IPS-NIHi7 (cell line): ENCODE measurements around the gene SLC22A4.

ENCODE experiments used
- DNase-seq: peaks from one replicate; pipeline ENCODE4 v3.0.0; 2012; ENCODE audit warnings: mixed read lengths; ENCODE audit errors: extremely low spot score

Gene SLC22A4

GRCh38 chr5:132262882-132263547, 31.2 kb upstream of the SLC22A4 start:
- no peak for DNase-seq

DNA sequence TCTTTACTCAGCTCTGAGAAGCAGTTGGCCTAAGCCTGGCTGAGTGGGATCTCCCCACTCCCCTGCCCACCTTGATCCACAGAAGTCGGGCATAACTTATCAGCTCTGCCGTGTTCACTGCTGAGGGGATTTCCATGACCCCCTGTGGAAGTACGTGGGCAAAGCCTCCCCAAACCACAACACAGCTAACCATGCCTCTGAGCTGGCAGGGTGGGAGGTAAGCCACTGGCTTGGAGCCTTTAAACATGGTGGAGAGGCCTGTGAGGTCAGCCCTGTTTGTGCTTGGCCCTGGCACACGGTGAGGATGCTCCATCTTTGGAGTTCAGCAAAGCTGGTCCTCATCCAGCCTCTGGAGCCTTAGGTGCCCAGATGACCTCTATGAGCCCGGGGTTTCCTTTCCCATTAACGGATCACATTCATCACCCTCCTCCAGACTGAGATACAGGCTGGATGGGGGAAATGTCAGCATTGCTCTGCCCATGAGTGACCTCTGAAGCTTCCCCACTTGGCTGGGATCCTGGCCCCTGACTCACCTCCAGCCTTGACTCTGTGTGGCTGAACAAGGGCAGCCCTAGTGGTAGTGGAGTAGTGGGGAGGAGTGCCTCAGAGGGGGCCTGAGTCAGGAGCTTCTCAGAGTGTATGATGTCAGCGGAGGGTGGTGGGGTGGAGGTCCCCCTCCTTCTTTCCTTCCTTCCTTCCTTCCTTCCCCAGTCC, 30.5 kb upstream of the SLC22A4 start:
- no peak for DNase-seq

DNA sequence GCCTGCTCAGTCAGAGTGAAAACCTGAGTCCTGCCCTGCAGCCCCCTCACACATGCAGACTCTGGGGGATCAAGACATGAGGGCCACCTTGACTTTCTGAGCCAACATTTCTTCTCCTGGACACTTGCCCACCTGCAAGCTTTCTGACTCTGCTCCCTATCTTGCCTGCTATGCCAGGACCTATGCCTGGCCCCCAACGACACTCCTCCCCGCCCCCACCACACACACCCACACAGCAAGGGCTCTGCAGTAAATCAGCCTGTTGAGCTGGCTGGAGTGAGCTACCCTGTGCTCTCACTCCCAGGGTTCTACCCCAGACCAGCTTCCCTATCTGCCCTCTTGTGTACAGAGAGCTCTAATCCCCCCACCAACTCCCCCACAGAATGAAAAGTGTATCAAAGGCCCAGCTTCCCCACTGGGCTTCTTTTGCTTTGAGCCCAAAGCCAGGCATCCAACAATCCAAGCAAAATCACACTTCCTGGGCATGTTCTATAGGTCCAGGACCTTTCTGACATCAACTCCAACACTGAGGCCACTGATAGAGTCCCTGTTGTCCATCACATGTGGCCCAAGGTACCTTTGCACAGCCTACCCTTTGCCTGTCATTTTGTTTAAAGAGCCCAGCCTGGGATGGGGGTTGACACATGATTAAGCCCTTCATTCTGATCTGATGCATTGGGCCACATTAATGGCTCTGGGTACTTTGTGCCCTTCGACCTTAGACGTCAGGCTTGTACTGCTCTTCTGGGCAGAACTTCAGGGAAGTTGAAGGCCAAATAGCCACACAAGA, 29.5 kb upstream of the SLC22A4 start:
- no peak for DNase-seq

GRCh38 chr5:132265336-132266030, 28.7 kb upstream of the SLC22A4 start:
- peak; percentile 34 for DNase-seq

- no peak for DNase-seq
Observed at GRCh38 chr5:132266031-132266835, 28.0 kb upstream of the SLC22A4 start.

DNA sequence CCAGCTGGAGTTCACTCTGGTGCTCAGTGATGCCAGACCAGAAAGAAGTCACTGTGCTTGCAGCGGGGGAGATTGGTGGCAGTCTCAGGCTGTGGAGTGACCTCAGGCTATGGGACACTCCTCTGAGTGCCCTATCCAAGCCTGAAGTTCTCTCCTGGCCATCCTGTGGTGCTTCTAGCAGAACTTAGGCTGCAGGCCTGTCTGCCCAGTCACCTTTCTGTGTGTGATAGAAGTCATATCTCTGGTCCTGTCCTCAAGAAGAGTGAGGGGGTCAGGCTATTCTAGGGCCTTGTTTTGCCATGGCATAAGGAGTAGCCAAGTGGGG, 27.4 kb upstream of the SLC22A4 start:
- no peak for DNase-seq

DNA sequence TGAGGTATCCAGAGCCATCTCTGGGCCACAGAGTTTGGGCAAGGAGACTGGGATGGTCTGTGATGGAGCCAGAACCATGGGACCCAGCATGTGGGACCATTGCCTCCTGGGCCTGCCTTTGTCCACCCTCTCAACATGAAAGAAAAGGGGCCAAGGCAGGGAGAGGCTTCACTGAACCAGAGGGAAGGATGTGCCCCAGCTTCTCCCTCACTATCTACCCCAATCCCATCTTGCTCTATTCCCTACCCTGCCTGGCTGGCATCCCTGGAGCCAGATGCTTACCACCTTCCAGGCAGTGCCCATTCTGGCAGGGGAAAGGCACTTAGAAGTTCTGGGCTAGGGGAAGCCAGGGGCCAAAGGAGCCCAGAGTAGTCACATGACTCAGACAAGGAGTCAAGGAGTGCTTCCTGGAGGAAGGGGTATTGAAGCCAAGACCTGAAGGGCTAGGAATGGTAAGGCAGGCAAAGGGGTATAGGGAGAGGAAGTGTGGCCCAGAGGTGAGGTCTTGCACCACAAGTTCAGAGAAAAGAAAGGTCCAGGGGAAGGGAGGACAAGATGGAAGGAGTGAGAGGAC, 26.9 kb upstream of the SLC22A4 start:
- DNase-seq = no peak

GRCh38 chr5:132267931-132268768, 26.0 kb upstream of the SLC22A4 start:
- DNase-seq = no peak

DNA sequence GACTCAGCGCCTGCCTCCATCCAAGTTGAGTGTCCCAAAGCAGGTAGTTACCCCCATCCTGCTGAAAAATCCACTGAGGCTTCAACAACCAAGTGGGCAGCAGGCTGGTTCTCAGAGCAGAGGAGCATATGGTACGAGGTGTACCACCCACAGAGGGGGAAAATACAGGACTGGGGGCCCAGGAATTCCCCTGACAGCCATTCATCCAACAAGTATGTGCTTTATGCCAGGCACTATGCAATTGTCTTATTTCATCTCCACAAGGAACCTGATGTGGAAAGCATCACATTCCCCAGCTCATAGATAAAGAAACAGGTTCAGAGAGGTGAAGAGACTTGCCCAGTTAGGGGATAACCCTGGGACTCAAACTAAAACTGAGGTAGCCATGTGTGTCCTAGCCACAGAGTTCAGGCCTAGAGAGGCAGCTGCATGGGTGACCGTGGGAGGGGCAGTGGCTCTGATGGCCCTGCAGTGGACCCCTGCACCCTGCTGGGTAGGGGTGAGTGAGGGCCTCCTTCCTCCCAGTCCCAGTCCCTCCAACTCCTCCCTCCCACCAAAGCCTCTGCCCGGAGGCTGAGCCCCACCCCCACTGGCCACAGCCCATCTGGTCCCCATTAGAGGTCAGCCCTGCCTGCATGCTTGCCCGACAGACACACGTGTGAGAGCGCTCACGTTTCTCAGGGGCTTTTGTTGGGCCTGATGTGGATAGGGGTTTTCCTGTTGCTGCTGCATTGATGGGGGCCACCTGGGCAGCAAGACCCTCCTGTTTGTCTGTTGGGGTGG, 25.2 kb upstream of the SLC22A4 start:
- no peak for DNase-seq

GRCh38 chr5:132269635-132270334, 24.4 kb upstream of the SLC22A4 start:
- DNase-seq = no peak

DNA sequence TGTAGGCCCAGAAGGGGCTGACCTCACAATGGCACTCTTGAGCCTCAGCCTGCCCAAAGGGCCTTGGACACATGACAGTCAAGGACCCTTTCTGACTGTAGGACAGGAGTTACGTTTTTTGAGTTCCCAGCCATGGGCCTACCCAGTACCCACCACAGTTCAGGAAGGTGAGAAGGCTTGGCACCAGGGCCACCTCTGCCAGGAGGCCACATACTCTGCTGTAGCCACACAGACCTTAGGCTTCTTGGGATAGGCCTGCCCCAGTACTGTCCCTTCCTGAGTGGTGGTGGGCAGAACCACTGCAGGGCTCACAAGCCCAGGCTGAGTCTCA, 23.9 kb upstream of the SLC22A4 start:
- no peak for DNase-seq

GRCh38 chr5:132270706-132271105, 23.5 kb upstream of the SLC22A4 start:
- DNase-seq = no peak

DNA sequence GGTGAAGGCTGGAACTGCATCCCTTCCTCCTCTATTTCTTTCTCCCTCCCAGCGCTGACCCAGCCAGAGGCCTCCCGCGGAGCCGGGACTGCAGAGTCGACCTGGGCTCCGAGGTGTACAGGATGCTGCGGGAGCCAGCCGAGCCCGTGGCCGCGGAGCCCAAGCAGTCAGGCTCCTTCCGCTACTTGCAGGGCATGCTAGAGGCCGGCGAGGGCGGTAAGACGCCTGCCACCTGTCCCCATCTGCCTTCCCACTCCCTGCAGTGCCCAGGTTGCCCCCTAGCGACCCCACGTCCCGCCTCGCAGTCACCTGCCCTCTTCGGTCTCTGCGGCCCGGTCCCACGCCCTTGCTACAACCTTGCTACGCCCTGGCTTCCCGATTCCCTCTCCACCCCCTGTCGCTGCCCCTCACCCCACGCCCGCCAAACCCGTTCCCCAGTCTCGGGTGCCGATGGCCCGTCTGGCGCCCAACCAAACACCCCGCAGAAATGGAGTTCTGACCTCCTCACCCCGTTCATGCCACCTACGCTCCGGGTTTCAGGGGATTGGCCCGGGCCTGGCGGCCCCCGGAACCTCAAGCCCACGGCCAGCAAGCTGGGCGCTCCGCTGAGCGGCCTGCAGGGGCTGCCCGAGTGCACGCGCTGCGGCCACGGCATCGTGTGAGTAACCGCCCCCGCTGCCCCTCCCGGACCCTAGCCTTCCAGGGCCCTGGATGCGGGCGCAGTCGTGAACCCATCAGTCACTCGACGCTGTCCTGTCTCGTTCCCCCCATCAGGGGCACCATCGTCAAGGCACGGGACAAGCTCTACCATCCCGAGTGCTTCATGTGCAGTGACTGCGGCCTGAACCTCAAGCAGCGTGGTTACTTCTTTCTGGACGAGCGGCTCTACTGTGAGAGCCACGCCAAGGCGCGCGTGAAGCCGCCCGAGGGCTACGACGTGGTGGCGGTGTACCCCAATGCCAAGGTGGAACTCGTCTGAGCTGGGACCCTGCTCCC, 22.6 kb upstream of the SLC22A4 start:
- DNase-seq = no peak

DNA sequence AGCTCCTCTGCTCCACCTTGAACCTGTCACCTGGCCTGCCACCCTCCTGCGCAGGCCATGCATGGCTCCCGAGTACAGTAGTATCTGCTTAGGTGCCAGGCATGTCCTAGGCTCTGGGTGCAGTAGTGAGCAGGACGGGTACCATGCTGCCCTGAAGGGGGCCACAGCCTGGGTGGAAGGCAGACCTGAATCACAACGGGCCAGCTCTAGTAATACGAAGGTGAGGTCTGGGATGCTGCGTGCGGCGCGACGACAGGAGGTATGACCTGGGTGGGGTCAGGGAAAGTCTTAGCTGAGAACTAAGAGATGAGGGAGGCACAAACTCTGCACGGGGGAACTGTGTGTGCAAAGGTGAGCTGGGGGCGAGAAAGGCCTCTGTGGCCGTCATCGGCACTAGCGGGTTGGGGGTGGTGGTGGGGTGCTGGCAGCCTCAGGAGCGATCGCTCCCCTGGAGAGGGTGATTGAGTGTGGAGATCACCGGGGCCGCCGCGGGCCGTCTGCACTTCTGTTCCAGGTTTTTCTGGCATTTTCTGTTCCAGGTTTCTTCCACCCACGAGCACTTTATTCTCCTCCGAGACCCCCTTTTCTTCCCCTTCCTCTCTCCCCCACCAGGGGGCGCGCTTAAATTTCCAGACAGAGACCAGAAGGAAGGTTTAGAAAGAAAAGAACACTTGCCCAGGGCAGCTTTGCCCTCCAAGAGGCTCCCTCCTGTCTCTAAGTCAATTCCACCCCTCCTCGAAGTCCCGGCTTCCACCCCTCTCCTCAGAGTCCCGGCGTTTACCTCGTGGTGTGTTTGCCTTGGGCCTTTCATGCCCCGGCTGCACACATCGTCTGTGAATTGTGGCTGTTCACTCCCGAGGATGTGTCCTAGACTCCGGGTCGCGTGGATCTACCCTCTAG, 21.6 kb upstream of the SLC22A4 start:
- DNase-seq = peak; percentile 82

DNA sequence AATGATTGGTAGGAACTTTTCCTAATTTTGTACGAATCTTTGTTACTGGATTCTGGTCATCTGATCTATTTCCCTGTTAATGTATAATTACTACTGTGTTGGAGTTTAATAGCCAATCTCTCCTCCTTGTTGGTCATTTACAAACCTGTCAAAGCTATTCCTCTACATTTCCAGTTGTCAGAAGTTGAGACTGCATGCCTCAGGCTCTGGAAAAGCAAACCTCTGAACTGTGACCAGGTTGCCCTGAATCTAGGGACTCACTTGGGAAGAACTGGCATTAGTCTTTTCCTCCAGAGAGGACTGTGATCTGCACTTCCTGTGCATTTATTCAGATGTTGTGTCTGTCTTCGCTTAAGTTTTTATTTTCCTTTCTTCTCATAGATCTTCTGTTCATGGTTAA, 20.6 kb upstream of the SLC22A4 start:
- no peak for DNase-seq

DNA sequence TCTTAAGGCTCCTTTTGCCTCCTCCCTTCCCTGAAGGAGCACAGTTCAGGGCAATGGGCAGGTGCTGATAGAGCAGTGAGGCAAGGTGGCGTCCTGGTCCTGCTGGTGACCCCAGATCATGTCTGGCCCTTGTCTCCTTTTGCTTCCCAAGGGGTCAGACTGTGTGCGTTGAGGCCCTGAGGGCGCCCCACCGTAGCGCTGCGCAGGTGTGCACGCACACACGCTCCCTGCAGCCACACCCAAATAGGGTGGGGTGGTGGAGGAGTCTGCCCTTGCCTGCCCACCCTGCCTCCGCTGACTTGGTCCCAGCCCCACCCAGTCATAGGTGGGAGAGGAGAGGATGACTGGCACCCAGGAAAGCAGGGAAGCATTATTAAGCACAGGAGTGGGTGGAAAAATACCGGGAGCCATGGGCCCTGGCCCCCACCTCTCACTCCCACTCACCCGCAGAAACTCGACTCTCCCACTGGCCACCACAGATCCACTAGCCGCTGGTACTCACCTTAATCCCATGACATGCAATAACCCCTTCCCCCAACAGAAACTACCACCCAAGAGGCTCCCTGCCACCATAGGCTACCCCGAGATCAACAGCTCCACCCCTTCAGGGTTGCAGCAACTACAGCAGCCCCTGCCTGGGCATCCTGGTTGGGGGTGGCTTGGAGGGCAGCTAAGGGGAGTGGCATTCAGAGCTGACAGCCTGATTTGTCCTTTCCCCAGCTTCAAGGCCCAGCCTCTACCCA, 20.0 kb upstream of the SLC22A4 start:
- no peak for DNase-seq
